Activated CD4-positive, alpha-beta T cell treated with anti-CD3 and anti-CD28 coated beads, Interleukin-10, Interleukin-2, amounts not matched to agents 100 ng/mL and 50 ng/mL, durations not matched to agents 16 hours and 8 hours (primary cell): ENCODE data around the gene EIF5B.

ENCODE experiments used
- DNase-seq: peaks from one replicate; pipeline ENCODE4 v3.0.0-alpha.2; 2020

Gene EIF5B

GRCh38 chr2:99374747-99375146 lies 37.6 kb downstream of the EIF5B start:
- DNase-seq: no peak

GRCh38 chr2:99376254-99376864 lies 39.2 kb downstream of the EIF5B start:
- DNase-seq: peak; percentile 48

GRCh38 chr2:99377879-99378278 lies 40.7 kb downstream of the EIF5B start:
- DNase-seq: peak; percentile 65

- peak; percentile 63 for DNase-seq
Observed at GRCh38 chr2:99380376-99381010, 43.3 kb downstream of the EIF5B start.

GRCh38 chr2:99382143-99382542 lies 45.0 kb downstream of the EIF5B start:
- DNase-seq: no peak

- no peak for DNase-seq
Observed at GRCh38 chr2:99386011-99386410, 48.8 kb downstream of the EIF5B start.

GRCh38 chr2:99388892-99389291 lies 51.7 kb downstream of the EIF5B start:
- DNase-seq: no peak

GRCh38 chr2:99389371-99389770 lies 52.2 kb downstream of the EIF5B start:
- DNase-seq: no peak

GRCh38 chr2:99389946-99390345 lies 52.8 kb downstream of the EIF5B start:
- DNase-seq: peak; percentile 32

GRCh38 chr2:99395589-99396130 lies 58.5 kb downstream of the EIF5B start:
- DNase-seq: no peak

- no peak for DNase-seq
Observed at GRCh38 chr2:99397266-99397920, 60.2 kb downstream of the EIF5B start.

GRCh38 chr2:99398303-99398702 lies 61.1 kb downstream of the EIF5B start:
- DNase-seq: no peak

GRCh38 chr2:99399063-99399462 lies 61.9 kb downstream of the EIF5B start:
- DNase-seq: no peak

- DNase-seq: no peak
Observed at GRCh38 chr2:99399795-99400194, 62.6 kb downstream of the EIF5B start.

GRCh38 chr2:99401841-99402240 lies 64.7 kb downstream of the EIF5B start:
- no peak for DNase-seq

- no peak for DNase-seq
Observed at GRCh38 chr2:99403084-99403483, 65.9 kb downstream of the EIF5B start.

GRCh38 chr2:99403524-99403923 lies 66.3 kb downstream of the EIF5B start:
- no peak for DNase-seq

- no peak for DNase-seq
Observed at GRCh38 chr2:99404039-99404796, 67.0 kb downstream of the EIF5B start.

- DNase-seq: no peak
Observed at GRCh38 chr2:99404797-99405669, 67.8 kb downstream of the EIF5B start.

GRCh38 chr2:99406137-99406536 lies 68.9 kb downstream of the EIF5B start:
- DNase-seq: no peak

GRCh38 chr2:99410276-99410675 lies 73.1 kb downstream of the EIF5B start:
- no peak for DNase-seq

- DNase-seq: no peak
Observed at GRCh38 chr2:99414566-99414965, 77.4 kb downstream of the EIF5B start.
